Stimulated activated CD4-positive, alpha-beta T cell treated with anti-CD3 and anti-CD28 coated beads, Interleukin-4, amount 100 ng/mL, for 4 hours (primary cell): Measurements from ENCODE around the gene FARS2.

Source experiments
- DNase-seq, 2 experiments: peaks; one replicate each; pipeline ENCODE4 v3.0.0-alpha.2; 2020

The FARS2 gene

GRCh38 chr6:5287205-5287965 is 26.1 kb downstream of the FARS2 start:
- DNase-seq, result no peak

GRCh38 chr6:5287966-5288297 is 26.6 kb downstream of the FARS2 start:
- no peak for DNase-seq

GRCh38 chr6:5290097-5290496 is 28.8 kb downstream of the FARS2 start:
- DNase-seq, result no peak

GRCh38 chr6:5290500-5290899 is 29.2 kb downstream of the FARS2 start:
- DNase-seq, result no peak

GRCh38 chr6:5292154-5292553 is 30.8 kb downstream of the FARS2 start:
- no peak for DNase-seq

- DNase-seq, result no peak
Measured at GRCh38 chr6:5293692-5294091, 32.4 kb downstream of the FARS2 start.

- no peak for DNase-seq
Measured at GRCh38 chr6:5294392-5295211, 33.3 kb downstream of the FARS2 start.

- no peak for DNase-seq
Measured at GRCh38 chr6:5295623-5296022, 34.3 kb downstream of the FARS2 start.

- DNase-seq, result no peak
Measured at GRCh38 chr6:5300206-5300764, 39.0 kb downstream of the FARS2 start.

GRCh38 chr6:5302220-5302946 is 41.1 kb downstream of the FARS2 start:
- no peak for DNase-seq

- DNase-seq, result peak; percentile 39 to 42
Measured at GRCh38 chr6:5302995-5303622, 41.8 kb downstream of the FARS2 start.

- no peak for DNase-seq
Measured at GRCh38 chr6:5303682-5304081, 42.4 kb downstream of the FARS2 start.

- no peak for DNase-seq
Measured at GRCh38 chr6:5305968-5306626, 44.8 kb downstream of the FARS2 start.

GRCh38 chr6:5307058-5307457 is 45.7 kb downstream of the FARS2 start:
- DNase-seq, result no peak

GRCh38 chr6:5308066-5308465 is 46.8 kb downstream of the FARS2 start:
- no peak for DNase-seq

- no peak for DNase-seq
Measured at GRCh38 chr6:5314191-5314865, 53.0 kb downstream of the FARS2 start.

- DNase-seq, result no peak
Measured at GRCh38 chr6:5315881-5316280, 54.6 kb downstream of the FARS2 start.

- no peak for DNase-seq
Measured at GRCh38 chr6:5316951-5317350, 55.6 kb downstream of the FARS2 start.

- DNase-seq, result no peak
Measured at GRCh38 chr6:5318617-5319272, 57.4 kb downstream of the FARS2 start.

GRCh38 chr6:5323979-5324378 is 62.7 kb downstream of the FARS2 start:
- DNase-seq, result no peak

GRCh38 chr6:5325173-5325572 is 63.9 kb downstream of the FARS2 start:
- DNase-seq, result no peak
